ENCODE data around the gene CYP27A1. TPM values are rescaled to one million over a fixed set of nuclear protein-coding genes. Genes with fewer than 3 reads are reported as not detected.

Gene CYP27A1
- total RNA-seq, 6 donors from 2014 or later: 70.1 to 178 (median 160) TPM

GRCh38 chr2:218859988-218860831 lies 78.3 kb downstream of the CYP27A1 start:
- no peak for ATAC-seq (ENCODE audit: low FRiP score in 2 of 2)
- no peak for DNase-seq
- 4 to 8% methylated on average over 21 to 41 of the region's 47 CpGs for WGBS, 2 donors
- Histone ChIP-seq H3K27me3 (peaks cover 2 to 46% (median 28%) of the 10 kb centered on the region in 4 donors), H3K27ac (no peak overlapping the region), H3K9me3 (no peaks in the 10 kb centered on the region), H3K4me1 (peaks cover 18 to 25% (median 20%) of the 10 kb centered on the region in 4 donors), H3K4me3 (peak overlapping the region in 3 of 4 donors; percentile 35 to 40 (median 40)), H3K36me3 (no peaks in the 10 kb centered on the region)
- TF ChIP-seq POLR2A (IDR thresholded peaks at IDR 0.05) (no peak), EP300 (IDR thresholded peaks at IDR 0.05) (no peak), POLR2AphosphoS5 (IDR thresholded peaks at IDR 0.05) (no peak), CTCF (IDR thresholded peaks at IDR 0.05) (no peak)

- Histone ChIP-seq H3K27me3 (peaks cover 2 to 44% (median 27%) of the 10 kb centered on the region in 4 donors), H3K4me1 (peaks cover 18 to 25% (median 20%) of the 10 kb centered on the region in 4 donors), H3K4me3 (no peak overlapping the region), H3K9me3 (no peaks in the 10 kb centered on the region), H3K36me3 (no peaks in the 10 kb centered on the region), H3K27ac (no peak overlapping the region)
- TF ChIP-seq POLR2AphosphoS5 (IDR thresholded peaks at IDR 0.05) (no peak), EP300 (IDR thresholded peaks at IDR 0.05) (no peak), POLR2A (IDR thresholded peaks at IDR 0.05) (no peak), CTCF (IDR thresholded peaks at IDR 0.05) (no peak)
- peak in 1 of 2 donors; percentile 54 for ATAC-seq (ENCODE audit: low FRiP score in 2 of 2)
- DNase-seq: no peak
- 2 to 6% methylated on average over 9 to 21 of the region's 21 CpGs for WGBS, 2 donors
These were observed 79.0 kb downstream of the CYP27A1 start for GRCh38 chr2:218860950-218861381.

GRCh38 chr2:218861645-218862318 lies 79.8 kb downstream of the CYP27A1 start:
- H3K9me3 ChIP-seq: no peaks in the 10 kb centered on the region
- no peaks in the 10 kb centered on the region for H3K36me3 ChIP-seq
- peaks cover 2 to 44% (median 27%) of the 10 kb centered on the region in 4 donors for H3K27me3 ChIP-seq
- no peak overlapping the region for H3K4me3 ChIP-seq
- ATAC-seq (ENCODE audit: low FRiP score in 2 of 2) (no peak), DNase-seq (peak in 1 of 2 donors; percentile 15)
- peaks cover 18 to 25% (median 20%) of the 10 kb centered on the region in 4 donors for H3K4me1 ChIP-seq
- TF ChIP-seq POLR2A (IDR thresholded peaks at IDR 0.05): no peak
- no peak for TF ChIP-seq CTCF (IDR thresholded peaks at IDR 0.05)
- TF ChIP-seq EP300 (IDR thresholded peaks at IDR 0.05): no peak
- no peak for TF ChIP-seq POLR2AphosphoS5 (IDR thresholded peaks at IDR 0.05)
- H3K27ac ChIP-seq: no peak overlapping the region
- 64 to 70% methylated on average over 7 of the region's 7 CpGs for WGBS, 2 donors

GRCh38 chr2:218863021-218863520 lies 81.1 kb downstream of the CYP27A1 start:
- Histone ChIP-seq H3K27ac (no peak overlapping the region), H3K4me1 (peaks cover 18 to 25% (median 20%) of the 10 kb centered on the region in 4 donors)
- WGBS, 2 donors: 82 to 90% methylated on average over 3 of the region's 3 CpGs

More at GRCh38 chr2:218863021-218863520, 81.1 kb downstream of the CYP27A1 start:
- no peak for ATAC-seq (ENCODE audit: low FRiP score in 2 of 2)
- H3K36me3 ChIP-seq: no peaks in the 10 kb centered on the region
- no peak for TF ChIP-seq EP300 (IDR thresholded peaks at IDR 0.05)
- no peak for TF ChIP-seq POLR2AphosphoS5 (IDR thresholded peaks at IDR 0.05)
- no peak for TF ChIP-seq POLR2A (IDR thresholded peaks at IDR 0.05)
- no peak for TF ChIP-seq CTCF (IDR thresholded peaks at IDR 0.05)
- H3K4me3 ChIP-seq: no peak overlapping the region
- peaks cover 2 to 36% (median 23%) of the 10 kb centered on the region in 4 donors for H3K27me3 ChIP-seq
- no peaks in the 10 kb centered on the region for H3K9me3 ChIP-seq
- DNase-seq: no peak

Other genes with a start within 250 kb of the CYP27A1 start
- 10 to 100 TPM in 4 of 6 donors, 1 to 10 TPM in 2; 9.0 to 31.4 (median 13.1) TPM for gene USP37, start 213.8 kb upstream of the CYP27A1 start, total RNA-seq
- 10 to 100 TPM; 24.2 to 51.3 (median 35.9) TPM for gene CNOT9, start 213.3 kb upstream of the CYP27A1 start, total RNA-seq
- gene PLCD4, start 174.2 kb upstream of the CYP27A1 start, total RNA-seq: under 1 TPM in 4 of 6 donors, not detected in 2; 0.30 to 0.98 (median 0.37) TPM
- 10 to 100 TPM; 17.1 to 58.7 (median 24.6) TPM for gene ZNF142, start 122.5 kb upstream of the CYP27A1 start, total RNA-seq
- gene BCS1L, start 122.5 kb upstream of the CYP27A1 start, total RNA-seq: 100 to 1,000 TPM in 1 of 6 donors, 10 to 100 TPM in 5; 18.2 to 128 (median 32.2) TPM
- 10 to 100 TPM in 5 of 6 donors, 1 to 10 TPM in 1; 7.3 to 25.7 (median 17.8) TPM for gene RNF25, start 110.1 kb upstream of the CYP27A1 start, total RNA-seq
- 100 to 1,000 TPM in 1 of 6 donors, 10 to 100 TPM in 5; 21.3 to 153 (median 36.8) TPM for gene STK36, start 110.1 kb upstream of the CYP27A1 start, total RNA-seq
- 10 to 100 TPM; 21.1 to 46.1 (median 31.7) TPM for gene TTLL4, start 71.3 kb upstream of the CYP27A1 start, total RNA-seq
- not detected for gene PRKAG3, start 49.7 kb downstream of the CYP27A1 start, total RNA-seq
- 1 to 10 TPM in 1 of 6 donors, under 1 TPM in 2, not detected in 3; 0.31 to 4.2 (median 0.44) TPM for gene WNT6, start 77.7 kb downstream of the CYP27A1 start, total RNA-seq
- gene WNT10A, start 98.7 kb downstream of the CYP27A1 start, total RNA-seq: 1 to 10 TPM in 1 of 6 donors, under 1 TPM in 3, not detected in 2; 0.15 to 1.0 (median 0.55) TPM
- not detected for gene CDK5R2, start 177.5 kb downstream of the CYP27A1 start, total RNA-seq
- gene FEV, start 203.0 kb downstream of the CYP27A1 start, total RNA-seq: not detected
- gene CRYBA2, start 211.3 kb downstream of the CYP27A1 start, total RNA-seq: not detected